HCT116 (cell line): ENCODE measurements around the gene FREM1. TPM values are rescaled to one million over a fixed set of nuclear protein-coding genes. Genes with fewer than 3 reads are reported as not detected.

Experiments
- ATAC-seq: fragments of 200-7000 bp; cut with Tn5 transposase; 2 replicates; pipeline ENCODE4 v1.9.1; 2020; ENCODE audit warnings: mild to moderate bottlenecking, moderate library complexity
- BruUV-seq: library from RNA; stranded (reverse); fragments of 400-500 nt; replicated peaks from 2 replicates; lab custom pipeline; 2021; lab: Mats Ljungman, UMichigan
- CTCF ChIA-PET: fragments of 300-600 bp; sonication (Branson Sonifier 250); formaldehyde crosslinking; loops from one replicate; lab custom pipeline; 2021; ENCODE audit warnings: antibody characterized with exemption; lab: Charles Lee
- POLR2A ChIA-PET: fragments of 300-600, 350-600 bp; sonication (Branson Sonifier 250); formaldehyde crosslinking; loops from one replicate; lab custom pipeline; 2021; ENCODE audit warnings: antibody characterized with exemption; lab: Charles Lee
- RAD21 ChIA-PET, 2 experiments: fragments of 300-600 bp; sonication (Branson Sonifier 250); formaldehyde crosslinking; loops; one replicate each; lab custom pipeline; 2023; ENCODE audit warnings: low total read pairs in 2 of 2; ENCODE audit not compliant: uncharacterized antibody in 2 of 2, unreplicated experiment in 2 of 2, low non-redundant PET in 1 of 2; lab: Charles Lee
- DNase-seq: peaks from one replicate; pipeline ENCODE4 v3.0.0-alpha.2; 2010; ENCODE audit warnings: low read depth, low spot score
- H2AFZ ChIP-seq: fragments of 200-600 bp; shearing (Covaris generic), sonication (generic); 2 replicates; pipeline ENCODE4 v1.6.1; 2017; ENCODE audit warnings: low read depth, mixed run types, mixed read lengths, antibody characterized with exemption, low read length; ENCODE audit not compliant: poor library complexity, severe bottlenecking
- H3K27ac ChIP-seq: 2 replicates; pipeline ENCODE4 v1.5.1; 2012; ENCODE audit warnings: low read depth, low read length
- H3K27me3 ChIP-seq: fragments of 200-600 bp; sonication (generic); 2 replicates; pipeline ENCODE4 v1.6.1; 2016; ENCODE audit warnings: mixed run types, low read length, mixed read lengths; ENCODE audit not compliant: insufficient read depth
- H3K36me3 ChIP-seq, 2 experiments: fragments of 200-500 bp in 1 of 2; fragments of 200-600 bp in 1 of 2; sonication (Bioruptor generic) in 1 of 2; sonication (generic) in 1 of 2; 2 replicates each; pipeline versions ENCODE4 v1.5.1 to v1.6.1; 2014 to 2016; ENCODE audit warnings: low read length in 2 of 2, inconsistent platforms in 1 of 2, mixed read lengths in 1 of 2, mixed run types in 1 of 2; ENCODE audit not compliant: insufficient read depth in 2 of 2, control insufficient read depth in 1 of 2
- H3K4me1 ChIP-seq, 2 experiments: fragments of 200-600 bp in 1 of 2; sonication (generic) in 1 of 2; 2 replicates each; pipeline versions ENCODE4 v1.5.1 to v1.6.1; 2012 to 2017; ENCODE audit warnings: low read length in 2 of 2, inconsistent platforms in 1 of 2, mild to moderate bottlenecking in 1 of 2, mixed read lengths in 1 of 2, mixed run types in 1 of 2, moderate library complexity in 1 of 2; ENCODE audit not compliant: insufficient read depth in 2 of 2, control insufficient read depth in 1 of 2
- H3K4me2 ChIP-seq: fragments of 200-600 bp; sonication (generic); 2 replicates; pipeline ENCODE4 v1.6.1; 2017; ENCODE audit warnings: mixed run types, low read length, mixed read lengths
- H3K4me3 ChIP-seq, 2 experiments: fragments of 200-600 bp in 1 of 2; sonication (generic) in 1 of 2; replicated peaks in 1 of 2; 2 replicates each; pipeline ENCODE4 v1.5.1; 2011 to 2016; ENCODE audit warnings: low read length in 2 of 2, control low read depth in 1 of 2, low read depth in 1 of 2, mild to moderate bottlenecking in 1 of 2, mixed read lengths in 1 of 2, mixed run types in 1 of 2
- H3K79me2 ChIP-seq: fragments of 200-600 bp; sonication (generic); 2 replicates; pipeline ENCODE4 v1.6.1; 2017; ENCODE audit warnings: mild to moderate bottlenecking, mixed run types, low read length, moderate library complexity, mixed read lengths; ENCODE audit not compliant: insufficient read depth
- H3K9ac ChIP-seq: fragments of 200-600 bp; sonication (generic); 2 replicates; pipeline ENCODE4 v1.6.1; 2016; ENCODE audit warnings: low read length, mixed read lengths
- H3K9me2 ChIP-seq: fragments of 200-600 bp; sonication (generic), shearing (Covaris generic); 2 replicates; pipeline ENCODE4 v1.6.1; 2017; ENCODE audit warnings: mixed run types, mild to moderate bottlenecking, moderate library complexity; ENCODE audit not compliant: insufficient read depth
- H3K9me3 ChIP-seq, 2 experiments: fragments of 200-500 bp in 1 of 2; fragments of 200-600 bp in 1 of 2; sonication (Bioruptor generic) in 1 of 2; sonication (generic) in 1 of 2; 2 replicates each; pipeline ENCODE4 v1.6.1; 2014 to 2017; ENCODE audit warnings: low read length in 2 of 2, mixed read lengths in 2 of 2, inconsistent platforms in 1 of 2, low read depth in 1 of 2, mild to moderate bottlenecking in 1 of 2, mixed run types in 1 of 2, moderate library complexity in 1 of 2; ENCODE audit not compliant: control insufficient read depth in 1 of 2, insufficient read depth in 1 of 2
- H4K20me1 ChIP-seq: fragments of 200-600 bp; sonication (generic), shearing (Covaris generic); 2 replicates; pipeline ENCODE4 v1.6.1; 2017; ENCODE audit warnings: mixed run types, mild to moderate bottlenecking, moderate library complexity; ENCODE audit not compliant: insufficient read depth
- EGR1 ChIP-seq: IDR thresholded peaks from 2 replicates; pipeline ENCODE4 v1.6.1; 2012; ENCODE audit warnings: low read depth
- ELF1 ChIP-seq: IDR thresholded peaks from 2 replicates; pipeline ENCODE4 v1.6.1; 2012; ENCODE audit warnings: low read depth, borderline replicate concordance
- FOSL1 ChIP-seq: IDR thresholded peaks from 2 replicates; pipeline ENCODE4 v1.6.1; 2012; ENCODE audit warnings: low read depth
- MAX ChIP-seq: IDR thresholded peaks from 2 replicates; pipeline ENCODE4 v1.6.1; 2012
- POLR2AphosphoS5 ChIP-seq: IDR thresholded peaks from 2 replicates; pipeline ENCODE4 v1.6.1; 2011; ENCODE audit warnings: mild to moderate bottlenecking, low read depth, low read length, moderate library complexity
- SP1 ChIP-seq: IDR thresholded peaks from 2 replicates; pipeline ENCODE4 v1.6.1; 2012; ENCODE audit warnings: low read depth
- intact Hi-C: fragments of 100-400 bp; cut with micrococcal nuclease; formaldehyde crosslinking; loops from 2 replicates; pipeline ENCODE4 v1.10.0; 2022
- total RNA-seq: library from RNA; stranded (reverse); gene quantifications from one replicate; pipeline ENCODE4 v1.2.1, GENCODE V29; 2021; ENCODE audit not compliant: unreplicated experiment

The FREM1 gene
- total RNA-seq, 1 experiment from 2014 or later, result 0.12 TPM

GRCh38 chr9:14870090-14870489 lies 40.1 kb downstream of the FREM1 start (continued):
- TF ChIP-seq FOSL1 (no peak), ELF1 (no peak), SP1 (no peak), POLR2AphosphoS5 (no peak), EGR1 (no peak), MAX (no peak)

- no peak overlapping the region for H3K9ac ChIP-seq
- ChIA-PET CTCF (no interaction called here), RAD21 (no interaction called here)
Measured at GRCh38 chr9:14869671-14870070, 40.6 kb downstream of the FREM1 start.

More at GRCh38 chr9:14869671-14870070, 40.6 kb downstream of the FREM1 start:
- no peaks in the 10 kb centered on the region for H3K9me2 ChIP-seq
- no TSS peak for BruUV-seq
- H2AFZ ChIP-seq, result no peak overlapping the region
- ATAC-seq (no peak), DNase-seq (no peak)
- H3K9me3 ChIP-seq, result no peaks in the 10 kb centered on the region
- intact Hi-C loops, result no loop called here
- no peak for TF ChIP-seq MAX
- no peaks in the 10 kb centered on the region for H3K4me1 ChIP-seq
- no peaks in the 10 kb centered on the region for H4K20me1 ChIP-seq
- peaks cover 22% of the 10 kb centered on the region; the same call in 1 of the 2 replicates for H3K27me3 ChIP-seq
- H3K4me2 ChIP-seq, result no peak overlapping the region
- no peaks in the 10 kb centered on the region for H3K36me3 ChIP-seq
- POLR2A ChIA-PET, result no interaction called here
- H3K79me2 ChIP-seq, result no peaks in the 10 kb centered on the region
- H3K27ac ChIP-seq, result no peak overlapping the region
- H3K4me3 ChIP-seq, result no peak overlapping the region
